ENCODE results near the gene GRN. TPM values are rescaled to one million over a fixed set of nuclear protein-coding genes. Genes with fewer than 3 reads are reported as not detected.
"Not testable (repeated sequence)": the region's sequence is repeated elsewhere in the genome, so short reads cannot be mapped to it uniquely, and the experiment has no call there.

GRN gene
- total RNA-seq, 1 donor from 2014 or later = 904 TPM

DNA sequence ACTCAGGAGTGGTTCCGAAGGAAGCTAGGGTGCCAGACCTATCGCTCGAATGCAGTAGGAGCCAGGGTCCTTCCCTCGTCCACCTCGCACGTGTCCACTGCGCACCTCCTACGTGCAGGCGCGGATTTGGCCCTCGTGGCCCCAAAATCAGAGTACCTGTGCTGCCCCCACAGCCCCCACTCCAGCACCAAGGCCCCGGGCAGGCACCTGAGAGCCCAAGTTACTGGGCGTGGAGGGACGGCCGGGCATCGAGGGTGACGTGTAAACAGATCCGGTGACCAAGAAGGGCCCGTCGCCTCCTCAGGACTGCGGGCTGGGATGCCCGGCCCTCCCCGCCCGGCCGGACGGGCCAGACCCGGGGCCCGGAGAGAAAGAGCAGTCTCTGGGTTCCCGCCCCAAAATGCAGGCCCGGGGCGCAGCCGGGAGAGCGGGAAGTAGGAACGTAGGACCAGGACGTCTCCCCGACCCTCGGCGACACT is 21.0 kb upstream of the GRN start:
- H3K27me3 Mint-ChIP-seq (ENCODE audit: unreplicated experiment) = peaks cover 15% of the 10 kb centered on the region
- H3K4me1 Mint-ChIP-seq (ENCODE audit: unreplicated experiment) = peaks cover 2% of the 10 kb centered on the region
- peaks cover 11% of the 10 kb centered on the region for H3K36me3 Mint-ChIP-seq (ENCODE audit: low read depth, unreplicated experiment)
- TF ChIP-seq, protein P1, sequence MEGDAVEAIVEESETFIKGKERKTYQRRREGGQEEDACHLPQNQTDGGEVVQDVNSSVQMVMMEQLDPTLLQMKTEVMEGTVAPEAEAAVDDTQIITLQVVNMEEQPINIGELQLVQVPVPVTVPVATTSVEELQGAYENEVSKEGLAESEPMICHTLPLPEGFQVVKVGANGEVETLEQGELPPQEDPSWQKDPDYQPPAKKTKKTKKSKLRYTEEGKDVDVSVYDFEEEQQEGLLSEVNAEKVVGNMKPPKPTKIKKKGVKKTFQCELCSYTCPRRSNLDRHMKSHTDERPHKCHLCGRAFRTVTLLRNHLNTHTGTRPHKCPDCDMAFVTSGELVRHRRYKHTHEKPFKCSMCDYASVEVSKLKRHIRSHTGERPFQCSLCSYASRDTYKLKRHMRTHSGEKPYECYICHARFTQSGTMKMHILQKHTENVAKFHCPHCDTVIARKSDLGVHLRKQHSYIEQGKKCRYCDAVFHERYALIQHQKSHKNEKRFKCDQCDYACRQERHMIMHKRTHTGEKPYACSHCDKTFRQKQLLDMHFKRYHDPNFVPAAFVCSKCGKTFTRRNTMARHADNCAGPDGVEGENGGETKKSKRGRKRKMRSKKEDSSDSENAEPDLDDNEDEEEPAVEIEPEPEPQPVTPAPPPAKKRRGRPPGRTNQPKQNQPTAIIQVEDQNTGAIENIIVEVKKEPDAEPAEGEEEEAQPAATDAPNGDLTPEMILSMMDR (IDR thresholded peaks at IDR 0.05; ENCODE audit: unreplicated experiment) = no peak
- no peaks in the 10 kb centered on the region for H3K9me3 Mint-ChIP-seq (ENCODE audit: unreplicated experiment)
- H3K27ac Mint-ChIP-seq (ENCODE audit: unreplicated experiment) = no peak overlapping the region
- DNase-seq (ENCODE audit: low spot score) = no peak
- H3K4me3 Mint-ChIP-seq (ENCODE audit: unreplicated experiment) = peak overlapping the region; percentile 92

DNA sequence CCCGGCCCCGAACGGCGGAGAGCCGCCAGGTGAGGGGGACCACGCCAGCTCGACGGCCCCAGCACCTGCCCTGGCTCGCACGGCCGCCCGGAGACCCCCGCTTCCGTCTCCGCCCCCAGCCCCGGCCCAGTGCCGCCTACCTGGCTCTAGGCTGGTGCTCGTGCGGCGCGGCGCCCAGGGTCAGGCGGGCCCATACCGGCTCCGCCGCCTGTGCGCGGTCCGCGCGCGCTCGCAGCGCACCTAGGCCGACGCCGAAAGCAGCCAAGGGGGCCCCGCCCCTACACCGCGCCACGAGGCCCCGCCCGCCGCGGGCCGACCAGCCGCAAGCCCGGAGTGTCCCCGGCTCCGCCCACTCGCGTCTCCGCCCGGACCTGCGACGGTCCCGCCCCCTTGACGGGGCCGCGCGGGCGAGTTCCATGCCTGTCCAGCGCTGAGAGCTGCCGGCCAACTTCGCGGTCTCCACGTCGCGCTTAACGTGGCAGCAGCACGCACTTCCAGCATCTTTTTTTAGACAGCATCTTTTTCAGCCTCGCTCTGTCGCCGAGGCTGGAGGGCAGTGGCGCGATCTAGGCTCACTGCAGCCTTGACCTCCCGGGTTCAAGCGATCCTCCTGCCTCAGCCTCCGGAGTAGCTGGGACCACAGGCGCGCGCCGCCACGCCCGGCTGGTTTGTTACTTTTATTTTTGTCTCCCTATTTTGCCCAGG is 20.4 kb upstream of the GRN start, which contains the start of gene SLC25A39:
SLC25A39 (minus strand) TSS at position 253 of the 705 bp plus-strand sequence. CDS start 1,261 bp downstream, outside the sequence.
- Mint-ChIP-seq H3K4me3 (ENCODE audit: unreplicated experiment) (peak within 1 kb of the TSS; percentile 92), H3K27ac (ENCODE audit: unreplicated experiment) (no peak within 1 kb of the TSS), H3K36me3 (ENCODE audit: low read depth, unreplicated experiment) (peaks cover 7% of the 10 kb centered on the region), H3K9me3 (ENCODE audit: unreplicated experiment) (no peaks in the 10 kb centered on the region), H3K27me3 (ENCODE audit: unreplicated experiment) (peaks cover 15% of the 10 kb centered on the region), H3K4me1 (ENCODE audit: unreplicated experiment) (peaks cover 2% of the 10 kb centered on the region)
- TF ChIP-seq, protein P1 (IDR thresholded peaks at IDR 0.05; ENCODE audit: unreplicated experiment) = no peak
- peak; percentile 97 for DNase-seq (ENCODE audit: low spot score)

DNA sequence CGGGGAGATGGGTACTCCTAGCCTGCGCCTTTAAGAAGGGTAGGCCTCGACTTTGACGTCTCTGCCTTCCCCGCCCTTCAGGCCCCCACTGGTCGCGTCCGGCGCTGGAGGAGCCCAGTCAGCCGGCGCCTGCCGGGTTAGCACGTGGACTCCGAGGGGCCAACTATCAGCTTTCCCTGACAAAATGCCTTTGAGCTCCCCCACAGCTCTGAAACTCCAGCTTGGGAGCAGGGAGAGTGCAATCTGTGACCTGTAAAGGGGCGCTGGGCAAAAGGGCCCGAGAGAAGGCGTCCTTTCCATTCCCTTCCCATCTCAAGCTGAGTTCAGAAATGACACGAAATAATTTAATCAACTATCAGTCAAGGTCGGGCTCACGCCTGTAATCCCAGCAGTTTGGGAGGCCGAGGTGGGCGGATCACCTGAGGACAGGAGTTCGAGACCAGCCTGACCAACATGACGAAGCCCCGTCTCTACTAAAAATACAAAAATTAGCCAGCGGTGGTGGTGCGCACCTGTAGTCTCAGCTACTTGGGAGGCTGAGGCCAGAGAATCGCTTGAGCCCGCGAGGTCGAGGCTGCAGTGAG is 18.1 kb upstream of the GRN start:
- DNase-seq (ENCODE audit: low spot score) = peak; percentile 93
- H3K4me1 Mint-ChIP-seq (ENCODE audit: unreplicated experiment) = peaks cover 2% of the 10 kb centered on the region
- no peaks in the 10 kb centered on the region for H3K9me3 Mint-ChIP-seq (ENCODE audit: unreplicated experiment)
- H3K36me3 Mint-ChIP-seq (ENCODE audit: low read depth, unreplicated experiment) = no peaks in the 10 kb centered on the region
- peaks cover 18% of the 10 kb centered on the region for H3K27me3 Mint-ChIP-seq (ENCODE audit: unreplicated experiment)
- peak overlapping the region; percentile 65 for H3K4me3 Mint-ChIP-seq (ENCODE audit: unreplicated experiment)
- peak overlapping the region; percentile 52 for H3K27ac Mint-ChIP-seq (ENCODE audit: unreplicated experiment)
- TF ChIP-seq, protein P1 (IDR thresholded peaks at IDR 0.05; ENCODE audit: unreplicated experiment) = no peak

DNA sequence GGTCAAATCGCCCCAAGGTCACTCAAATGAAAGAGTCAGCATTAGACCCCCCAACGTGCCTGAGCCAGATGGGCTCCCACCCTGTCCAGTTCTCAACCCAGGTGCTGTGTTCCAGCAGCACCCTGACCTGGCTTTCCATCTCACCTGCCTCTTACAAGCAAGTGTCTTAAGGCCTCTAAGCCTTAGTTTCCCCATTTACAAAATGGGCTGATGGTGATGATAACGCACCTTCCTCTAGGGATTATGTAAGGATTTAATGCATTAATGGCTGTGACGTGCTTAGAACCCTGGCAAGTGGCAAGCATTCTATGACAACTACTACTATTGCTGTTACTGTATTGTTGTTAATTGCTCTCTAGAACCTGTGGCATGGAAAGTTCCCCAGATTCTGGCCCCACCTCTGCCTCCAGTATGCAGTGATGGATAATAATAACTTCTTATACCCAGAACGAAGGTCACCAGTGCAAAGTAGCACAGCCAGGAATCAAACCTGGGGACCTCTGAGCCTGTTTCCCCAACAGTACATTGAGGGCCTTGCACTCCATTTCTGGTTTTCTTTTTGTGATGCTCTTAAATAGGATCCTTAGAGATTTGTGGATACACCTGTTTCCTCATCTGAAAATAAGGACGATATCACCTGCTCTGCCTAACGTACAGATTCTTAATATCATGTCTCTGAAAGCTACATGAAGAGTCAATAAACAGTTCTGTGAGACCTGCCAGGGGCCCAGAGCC is 17.2 kb upstream of the GRN start:
- Mint-ChIP-seq H3K9me3 (ENCODE audit: unreplicated experiment) (no peaks in the 10 kb centered on the region), H3K36me3 (ENCODE audit: low read depth, unreplicated experiment) (no peaks in the 10 kb centered on the region), H3K27me3 (ENCODE audit: unreplicated experiment) (peaks cover 15% of the 10 kb centered on the region), H3K27ac (ENCODE audit: unreplicated experiment) (no peak overlapping the region), H3K4me3 (ENCODE audit: unreplicated experiment) (no peak overlapping the region), H3K4me1 (ENCODE audit: unreplicated experiment) (peaks cover 2% of the 10 kb centered on the region)
- TF ChIP-seq, protein P1 (IDR thresholded peaks at IDR 0.05; ENCODE audit: unreplicated experiment) = no peak
- no peak for DNase-seq (ENCODE audit: low spot score)

DNA sequence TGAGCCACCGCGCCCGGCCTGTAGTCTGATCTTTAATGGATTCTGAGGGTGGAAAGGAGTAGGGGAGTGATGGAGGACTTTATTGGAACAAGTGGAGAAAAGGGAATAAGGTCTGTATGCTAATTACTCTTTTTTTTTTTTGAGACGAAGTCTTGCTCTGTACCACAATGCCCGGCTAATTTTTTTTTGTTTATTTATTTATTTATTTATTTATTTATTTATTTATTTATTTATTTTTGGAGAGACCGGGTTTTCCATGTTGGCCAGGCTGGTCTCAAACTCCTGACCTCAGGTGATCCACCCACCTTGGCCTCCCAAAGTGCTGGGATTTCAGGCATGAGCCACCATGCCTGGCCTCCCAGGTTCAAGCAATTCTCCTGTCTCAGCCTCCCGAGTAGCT is 15.6 kb upstream of the GRN start:
- not testable (repeated sequence) for H3K4me1 Mint-ChIP-seq (ENCODE audit: unreplicated experiment); H3K36me3 Mint-ChIP-seq (ENCODE audit: low read depth, unreplicated experiment); H3K27ac Mint-ChIP-seq (ENCODE audit: unreplicated experiment); H3K9me3 Mint-ChIP-seq (ENCODE audit: unreplicated experiment); DNase-seq (ENCODE audit: low spot score); H3K4me3 Mint-ChIP-seq (ENCODE audit: unreplicated experiment); H3K27me3 Mint-ChIP-seq (ENCODE audit: unreplicated experiment)

DNA sequence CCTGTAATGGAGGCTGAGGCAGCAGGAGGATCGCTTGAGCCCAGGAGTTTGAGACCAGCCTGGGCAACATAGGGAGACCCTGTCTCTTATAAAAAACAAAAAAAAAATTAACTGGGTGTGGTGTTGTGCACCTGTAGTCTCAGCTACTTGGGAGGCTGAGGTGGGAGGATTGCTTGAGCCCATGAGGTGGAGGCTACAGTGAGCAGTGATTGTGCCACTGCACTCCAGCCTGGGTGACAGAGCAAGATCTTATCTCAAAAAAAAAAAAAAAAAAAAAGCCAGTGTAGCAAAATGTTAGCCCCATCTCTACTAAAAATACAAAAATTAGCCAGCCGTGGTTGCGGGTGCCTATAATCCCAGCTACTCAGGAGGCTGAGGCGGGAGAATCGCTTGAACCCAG is 14.8 kb upstream of the GRN start:
- not testable (repeated sequence) for DNase-seq (ENCODE audit: low spot score); H3K27ac Mint-ChIP-seq (ENCODE audit: unreplicated experiment); H3K9me3 Mint-ChIP-seq (ENCODE audit: unreplicated experiment); H3K4me1 Mint-ChIP-seq (ENCODE audit: unreplicated experiment); H3K4me3 Mint-ChIP-seq (ENCODE audit: unreplicated experiment); H3K36me3 Mint-ChIP-seq (ENCODE audit: low read depth, unreplicated experiment)
- peaks cover 11% of the 10 kb centered on the region for H3K27me3 Mint-ChIP-seq (ENCODE audit: unreplicated experiment)
